Gastrocnemius medialis (tissue), 4 donors: ENCODE data around the gene ZNF619. TPM values are rescaled to one million over a fixed set of nuclear protein-coding genes. Genes with fewer than 3 reads are reported as not detected.

Source experiments
- ATAC-seq, 2 donors: fragments of 150-250 bp; one replicate each; pipeline ENCODE4 v1.9.1; 2016
- DNase-seq, 2 donors: peaks; one replicate each; pipeline ENCODE4 v3.0.0-alpha.2; 2019
- H3K27ac ChIP-seq, 4 donors: fragments of 200-600 bp; sonication (generic); 1 replicate in 1 of 4; 2 replicates in 3 of 4; pipeline ENCODE4 v1.5.1; 2016 to 2018; ENCODE audit warnings: mild to moderate bottlenecking in 2 of 4, moderate library complexity in 1 of 4
- H3K27me3 ChIP-seq, 3 donors: fragments of 200-600 bp; sonication (generic) in 2 of 3; 1 replicate in 1 of 3; 2 replicates in 2 of 3; pipeline versions ENCODE4 v1.5.1 to v1.6.0; 2016 to 2019; ENCODE audit warnings: mild to moderate bottlenecking in 1 of 3, moderate library complexity in 1 of 3
- H3K36me3 ChIP-seq, 2 donors: fragments of 200-600 bp; sonication (generic) in 1 of 2; one replicate each; pipeline ENCODE4 v1.5.1; 2017 to 2018
- H3K4me1 ChIP-seq, 2 donors: fragments of 200-600 bp; sonication (generic) in 1 of 2; one replicate each; pipeline ENCODE4 v1.5.1; 2016 to 2017; ENCODE audit warnings: mild to moderate bottlenecking in 2 of 2
- H3K4me3 ChIP-seq, 4 donors: fragments of 200-600 bp; sonication (generic) in 3 of 4; 1 replicate in 1 of 4; 2 replicates in 3 of 4; pipeline ENCODE4 v1.5.1; 2016 to 2019; ENCODE audit warnings: mild to moderate bottlenecking in 2 of 4
- H3K9me3 ChIP-seq, 3 donors: fragments of 200-600 bp; sonication (generic) in 2 of 3; 1 replicate in 1 of 3; 2 replicates in 2 of 3; pipeline ENCODE4 v1.5.1; 2016 to 2019
- POLR2A ChIP-seq, 2 donors: fragments of 450-650 bp; IDR thresholded peaks; one replicate each; pipeline ENCODE4 v1.6.1; 2017; ENCODE audit warnings: antibody characterized with exemption in 2 of 2, mild to moderate bottlenecking in 2 of 2, moderate library complexity in 2 of 2
- in situ Hi-C, 4 donors: fragments of 200-750 bp; cut with MboI; loops; one replicate each; pipeline versions ENCODE4 v1.15.0 to v1.8.0; 2017; ENCODE audit warnings: low sequenced_read_pairs in 4 of 4
- intact Hi-C: fragments of 100-400 bp; cut with DNase I; formaldehyde crosslinking; loops from one replicate; pipeline ENCODE4 v1.15.1; 2023; ENCODE audit warnings: low total_unique reads
- total RNA-seq, 4 donors: library from RNA; depleted of rRNA; stranded (reverse); fragments of >200 nt; gene quantifications; one replicate each; pipeline versions ENCODE4 v1.1.0 to v1.2.3, GENCODE V29; 2016
- TF ChIP-seq, protein P1 (sequence below), 5 experiments: fragments of 450-650 bp in 3 of 5; fragments of 200-600 bp in 2 of 5; sonication (generic) in 2 of 5; IDR thresholded peaks in 4 of 5; conservative IDR thresholded peaks in 1 of 5; 1 replicate in 4 of 5; 2 replicates in 1 of 5; pipeline ENCODE4 v1.5.1; 2016 to 2019; ENCODE audit warnings: antibody characterized with exemption in 5 of 5, mild to moderate bottlenecking in 3 of 5, moderate library complexity in 3 of 5

Gene ZNF619
- total RNA-seq, 4 donors from 2014 or later: 1.9 to 7.2 (median 2.7) TPM

GRCh38 chr3:40499952-40500351 lies 23.0 kb downstream of the ZNF619 start:
- TF ChIP-seq, protein P1, sequence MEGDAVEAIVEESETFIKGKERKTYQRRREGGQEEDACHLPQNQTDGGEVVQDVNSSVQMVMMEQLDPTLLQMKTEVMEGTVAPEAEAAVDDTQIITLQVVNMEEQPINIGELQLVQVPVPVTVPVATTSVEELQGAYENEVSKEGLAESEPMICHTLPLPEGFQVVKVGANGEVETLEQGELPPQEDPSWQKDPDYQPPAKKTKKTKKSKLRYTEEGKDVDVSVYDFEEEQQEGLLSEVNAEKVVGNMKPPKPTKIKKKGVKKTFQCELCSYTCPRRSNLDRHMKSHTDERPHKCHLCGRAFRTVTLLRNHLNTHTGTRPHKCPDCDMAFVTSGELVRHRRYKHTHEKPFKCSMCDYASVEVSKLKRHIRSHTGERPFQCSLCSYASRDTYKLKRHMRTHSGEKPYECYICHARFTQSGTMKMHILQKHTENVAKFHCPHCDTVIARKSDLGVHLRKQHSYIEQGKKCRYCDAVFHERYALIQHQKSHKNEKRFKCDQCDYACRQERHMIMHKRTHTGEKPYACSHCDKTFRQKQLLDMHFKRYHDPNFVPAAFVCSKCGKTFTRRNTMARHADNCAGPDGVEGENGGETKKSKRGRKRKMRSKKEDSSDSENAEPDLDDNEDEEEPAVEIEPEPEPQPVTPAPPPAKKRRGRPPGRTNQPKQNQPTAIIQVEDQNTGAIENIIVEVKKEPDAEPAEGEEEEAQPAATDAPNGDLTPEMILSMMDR (IDR thresholded peaks at IDR 0.05 in 4 of 5, conservative IDR thresholded peaks at IDR 0.05 in 1 of 5): no peak
- no peak for TF ChIP-seq POLR2A (IDR thresholded peaks at IDR 0.05)
- Histone ChIP-seq H3K27ac (no peak overlapping the region), H3K27me3 (no peaks in the 10 kb centered on the region), H3K9me3 (no peaks in the 10 kb centered on the region), H3K4me3 (no peak overlapping the region), H3K4me1 (peaks cover 0 to under 1% of the 10 kb centered on the region in 2 donors), H3K36me3 (no peaks in the 10 kb centered on the region)
- intact Hi-C loops: no loop called here
- in situ Hi-C loops: no loop called here
- no peak for DNase-seq
- ATAC-seq: no peak

DNA sequence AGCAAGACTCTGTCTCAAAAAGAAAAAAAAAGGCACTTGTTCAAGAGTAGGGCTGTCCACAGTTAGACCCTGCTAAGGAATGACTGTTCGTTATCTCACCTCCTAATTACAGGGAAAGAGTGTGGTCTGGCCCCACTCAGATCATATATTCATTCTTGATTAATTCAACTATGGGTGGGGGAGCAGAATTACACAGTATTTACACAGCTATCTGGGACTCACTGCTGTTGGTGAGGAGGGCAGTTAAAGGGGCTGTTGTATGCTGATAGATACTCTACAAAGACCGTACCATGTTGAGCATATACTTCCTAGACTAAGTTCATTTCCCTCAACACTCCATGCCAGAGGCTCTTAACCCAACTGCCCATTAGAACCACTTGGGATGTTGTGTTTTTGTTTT lies 25.1 kb downstream of the ZNF619 start:
- in situ Hi-C loops (no loop called here), intact Hi-C loops (no loop called here)
- H3K9me3 ChIP-seq: no peaks in the 10 kb centered on the region
- no peak overlapping the region for H3K4me3 ChIP-seq
- ATAC-seq: no peak
- no peak overlapping the region for H3K27ac ChIP-seq
- H3K4me1 ChIP-seq: peaks cover 10 to 13% of the 10 kb centered on the region in 2 donors
- no peak for DNase-seq
- no peaks in the 10 kb centered on the region for H3K27me3 ChIP-seq
- no peak for TF ChIP-seq POLR2A (IDR thresholded peaks at IDR 0.05)
- TF ChIP-seq, protein P1 (IDR thresholded peaks at IDR 0.05 in 4 of 5, conservative IDR thresholded peaks at IDR 0.05 in 1 of 5): no peak
- H3K36me3 ChIP-seq: no peaks in the 10 kb centered on the region

DNA sequence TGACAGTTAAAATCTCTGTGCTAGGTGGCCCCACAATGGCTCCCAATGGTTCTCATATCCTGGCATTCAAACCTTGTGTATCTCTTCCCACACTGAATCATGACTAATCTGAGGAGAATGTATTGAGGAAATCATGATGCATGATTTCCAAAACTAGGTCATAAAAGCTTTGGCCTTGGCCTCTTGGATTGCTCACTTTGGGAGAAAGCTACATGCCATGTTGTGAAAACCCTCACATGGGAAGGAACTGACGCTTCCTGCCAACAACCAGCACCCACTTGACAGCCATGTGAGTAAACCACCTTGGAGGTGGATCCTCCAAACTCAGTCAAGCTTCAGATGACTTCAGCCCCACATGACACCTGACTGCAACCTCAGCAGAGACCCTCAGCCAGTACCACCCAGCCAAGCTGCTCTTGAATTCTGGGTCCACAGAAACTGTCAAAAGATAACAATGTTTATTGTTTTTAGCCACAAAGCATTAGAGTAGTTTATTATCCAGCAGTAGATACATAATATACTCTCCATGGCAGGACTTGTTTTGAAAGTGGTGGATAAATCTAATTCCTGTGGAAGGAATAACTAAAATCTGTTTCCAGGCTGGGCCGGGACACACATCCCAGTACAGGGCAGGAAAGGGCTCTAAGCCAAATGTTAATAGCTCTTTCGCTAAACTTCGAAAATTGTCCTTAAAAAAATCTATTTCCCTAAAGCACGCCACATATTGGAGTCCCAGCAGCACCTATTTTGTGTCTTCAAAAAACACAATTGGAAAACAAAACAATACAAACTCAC lies 27.9 kb downstream of the ZNF619 start:
- Histone ChIP-seq H3K4me1 (peaks cover 10 to 13% of the 10 kb centered on the region in 2 donors), H3K9me3 (no peaks in the 10 kb centered on the region), H3K27me3 (no peaks in the 10 kb centered on the region), H3K36me3 (no peaks in the 10 kb centered on the region), H3K4me3 (peak overlapping the region in 3 of 4 donors; percentile 64 to 76 (median 73)), H3K27ac (peak overlapping the region; percentile 77 to 86 (median 82))
- TF ChIP-seq POLR2A (IDR thresholded peaks at IDR 0.05): no peak
- in situ Hi-C loops: no loop called here
- peak; percentile 63 for ATAC-seq
- intact Hi-C loops: loop anchor here (1.0 to 2.0 kb wide), 2 partner anchors 28 to 52 kb away; partner anchors contain the start of gene ZNF619
- peak; percentile 4 to 52 for DNase-seq

- Histone ChIP-seq H3K36me3 (no peaks in the 10 kb centered on the region), H3K4me1 (peaks cover 10 to 13% of the 10 kb centered on the region in 2 donors), H3K4me3 (peak within 1 kb of the TSS; percentile 64 to 76 (median 70)), H3K9me3 (no peaks in the 10 kb centered on the region), H3K27me3 (no peaks in the 10 kb centered on the region), H3K27ac (peak within 1 kb of the TSS; percentile 77 to 86 (median 82))
- intact Hi-C loops: loop anchor here (1.0 to 2.0 kb wide), 3 partner anchors 18 to 53 kb away; partner anchors contain the start of genes ZNF619 and ZNF621
- ATAC-seq (peak; percentile 65 to 91), DNase-seq (peak; percentile 41 to 78)
- in situ Hi-C loops: no loop called here
- TF ChIP-seq, protein P1 (IDR thresholded peaks at IDR 0.05 in 4 of 5, conservative IDR thresholded peaks at IDR 0.05 in 1 of 5): peak in 2 of 5 experiments; percentile 21 to 45
- peak; percentile 32 to 48 for TF ChIP-seq POLR2A (IDR thresholded peaks at IDR 0.05)
Measured at GRCh38 chr3:40505599-40506462, 28.9 kb downstream of the ZNF619 start, which contains the start of gene ZNF620. TSS of gene ZNF620 (plus strand) at chr3:40506039. CDS start at chr3:40506353, 314 bp downstream.
